GM21381 (cell line): Measurements from ENCODE around the gene ALPI.
"Not testable (repeated sequence)": the region's sequence is repeated elsewhere in the genome, so short reads cannot be mapped to it uniquely, and the experiment has no call there.

Source experiments
- ATAC-seq: cut with Tn5 transposase; IDR thresholded peaks from one replicate; pipeline ENCODE4 v1.9.1; 2021; ENCODE audit warnings: mild to moderate bottlenecking, moderate library complexity; ENCODE audit not compliant: unreplicated experiment

ALPI gene

DNA sequence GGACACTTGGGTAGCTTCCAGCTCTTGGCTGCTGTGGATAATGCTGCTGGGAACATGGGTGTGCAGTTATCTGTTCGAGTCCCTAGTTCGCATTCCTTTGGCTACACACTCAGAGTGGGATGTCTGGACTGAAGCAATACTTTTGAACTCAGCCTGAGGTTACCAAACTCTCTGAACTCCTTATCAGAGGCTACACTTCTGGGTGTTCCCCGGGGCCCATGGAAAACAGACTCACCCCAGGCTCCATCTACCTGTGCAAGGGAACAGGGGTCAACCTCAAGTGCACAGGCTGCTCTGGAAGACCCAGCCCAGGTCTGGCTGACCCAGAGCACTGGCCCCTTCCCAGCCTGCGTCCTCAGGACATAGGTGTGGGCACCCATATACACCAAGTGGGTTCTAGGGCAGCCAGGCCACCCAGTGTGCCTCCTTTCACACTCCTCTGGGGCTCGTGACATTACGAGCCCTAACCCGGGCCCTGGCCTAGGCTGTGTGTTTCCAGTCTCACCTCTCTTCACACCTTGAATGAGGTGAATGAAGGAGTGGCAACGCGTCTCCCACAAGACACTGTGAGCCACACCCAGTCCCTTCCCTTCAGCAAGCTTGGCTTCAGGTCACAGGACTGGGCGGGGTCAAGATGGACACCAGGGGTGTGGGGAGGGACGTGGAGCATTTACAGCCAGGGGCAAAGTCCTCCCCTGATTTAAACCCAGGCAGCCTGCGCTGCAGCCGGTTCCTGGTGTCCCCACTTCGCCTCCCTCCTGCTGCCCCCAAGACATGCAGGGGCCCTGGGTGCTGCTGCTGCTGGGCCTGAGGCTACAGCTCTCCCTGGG, at the start of gene ALPI:
Gene ALPI (plus strand): TSS at position 728 of the 830 bp plus-strand sequence. CDS start 47 bp downstream, at position 775.
- ATAC-seq = no peak

DNA sequence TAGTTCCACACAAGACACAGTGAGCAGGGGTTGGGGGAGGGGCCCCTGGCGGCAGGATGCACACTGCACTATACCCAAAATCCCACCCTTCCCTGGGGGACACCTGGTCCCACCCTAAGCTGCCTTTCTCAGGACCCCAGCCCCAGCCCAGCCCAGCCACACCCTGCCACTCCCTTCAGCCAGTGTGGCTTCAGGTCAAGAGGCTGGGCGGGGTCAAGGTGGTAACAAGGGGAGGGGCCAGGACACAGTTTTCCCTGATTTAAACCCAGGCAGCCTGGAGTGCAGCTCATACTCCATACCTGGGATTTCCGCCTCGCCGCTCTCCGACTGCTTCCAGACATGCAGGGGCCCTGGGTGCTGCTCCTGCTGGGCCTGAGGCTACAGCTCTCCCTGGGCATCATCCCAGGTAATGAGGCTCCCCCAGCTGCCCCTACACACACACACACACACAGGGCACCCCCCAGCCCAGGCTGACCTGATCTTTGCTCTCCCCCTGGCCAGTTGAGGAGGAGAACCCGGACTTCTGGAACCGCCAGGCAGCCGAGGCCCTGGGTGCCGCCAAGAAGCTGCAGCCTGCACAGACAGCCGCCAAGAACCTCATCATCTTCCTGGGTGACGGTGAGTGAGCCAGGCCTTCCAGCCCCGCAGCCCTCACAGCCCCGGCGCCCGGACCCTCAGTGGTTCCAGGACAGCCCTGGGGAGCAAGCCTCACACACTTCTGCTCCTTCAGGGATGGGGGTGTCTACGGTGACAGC, 49.2 kb upstream of the ALPI start, which contains the start of gene ALPG:
Gene ALPG (plus strand): TSS at position 289 of the 755 bp plus-strand sequence. CDS start 51 bp downstream, at position 340.
- no peak for ATAC-seq

DNA sequence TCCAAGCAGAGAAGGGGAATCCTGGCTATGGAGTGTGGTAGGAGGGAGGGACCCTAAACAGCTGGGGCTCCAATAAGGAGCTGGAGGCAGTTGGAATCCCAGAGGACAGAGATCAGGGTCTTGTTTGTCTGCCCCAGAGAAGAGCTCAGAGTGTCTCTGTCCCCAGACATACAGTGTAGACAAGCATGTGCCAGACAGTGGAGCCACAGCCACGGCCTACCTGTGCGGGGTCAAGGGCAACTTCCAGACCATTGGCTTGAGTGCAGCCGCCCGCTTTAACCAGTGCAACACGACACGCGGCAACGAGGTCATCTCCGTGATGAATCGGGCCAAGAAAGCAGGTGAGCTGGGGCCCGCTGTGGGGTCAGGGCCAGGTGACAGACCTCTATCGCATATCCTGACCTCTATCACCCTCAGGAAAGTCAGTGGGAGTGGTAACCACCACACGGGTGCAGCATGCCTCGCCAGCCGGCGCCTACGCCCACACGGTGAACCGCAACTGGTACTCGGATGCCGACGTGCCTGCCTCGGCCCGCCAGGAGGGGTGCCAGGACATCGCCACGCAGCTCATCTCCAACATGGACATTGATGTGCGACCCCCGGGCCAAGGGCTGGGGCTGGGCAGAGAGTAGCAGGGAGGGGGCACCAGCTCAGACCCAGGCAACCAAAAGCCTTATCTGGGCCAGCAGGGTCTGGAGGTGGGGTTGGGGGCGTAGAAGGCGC, 48.4 kb upstream of the ALPI start:
- not testable (repeated sequence) for ATAC-seq

DNA sequence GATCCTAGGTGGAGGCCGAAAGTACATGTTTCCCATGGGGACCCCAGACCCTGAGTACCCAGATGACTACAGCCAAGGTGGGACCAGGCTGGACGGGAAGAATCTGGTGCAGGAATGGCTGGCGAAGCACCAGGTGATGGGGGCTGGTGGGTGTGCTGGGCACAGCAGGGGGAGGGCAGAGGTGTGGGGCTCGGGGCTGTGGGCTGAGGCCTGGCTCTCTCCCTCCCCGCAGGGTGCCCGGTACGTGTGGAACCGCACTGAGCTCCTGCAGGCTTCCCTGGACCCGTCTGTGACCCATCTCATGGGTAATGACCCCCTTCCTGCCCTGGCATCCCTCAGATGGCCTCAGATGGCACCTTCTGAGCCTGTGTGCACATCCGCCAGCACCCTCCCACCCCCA, 47.7 kb upstream of the ALPI start:
- not testable (repeated sequence) for ATAC-seq

DNA sequence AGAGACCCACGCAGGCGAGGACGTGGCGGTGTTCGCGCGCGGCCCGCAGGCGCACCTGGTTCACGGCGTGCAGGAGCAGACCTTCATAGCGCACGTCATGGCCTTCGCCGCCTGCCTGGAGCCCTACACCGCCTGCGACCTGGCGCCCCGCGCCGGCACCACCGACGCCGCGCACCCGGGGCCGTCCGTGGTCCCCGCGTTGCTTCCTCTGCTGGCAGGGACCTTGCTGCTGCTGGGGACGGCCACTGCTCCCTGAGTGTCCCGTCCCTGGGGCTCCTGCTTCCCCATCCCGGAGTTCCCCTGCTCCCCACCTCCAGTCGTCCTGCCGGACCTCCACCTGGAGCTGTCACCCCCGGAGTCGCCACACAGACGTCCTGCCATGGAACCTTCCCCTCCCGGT, 46.3 kb upstream of the ALPI start:
- ATAC-seq = not testable (repeated sequence)

DNA sequence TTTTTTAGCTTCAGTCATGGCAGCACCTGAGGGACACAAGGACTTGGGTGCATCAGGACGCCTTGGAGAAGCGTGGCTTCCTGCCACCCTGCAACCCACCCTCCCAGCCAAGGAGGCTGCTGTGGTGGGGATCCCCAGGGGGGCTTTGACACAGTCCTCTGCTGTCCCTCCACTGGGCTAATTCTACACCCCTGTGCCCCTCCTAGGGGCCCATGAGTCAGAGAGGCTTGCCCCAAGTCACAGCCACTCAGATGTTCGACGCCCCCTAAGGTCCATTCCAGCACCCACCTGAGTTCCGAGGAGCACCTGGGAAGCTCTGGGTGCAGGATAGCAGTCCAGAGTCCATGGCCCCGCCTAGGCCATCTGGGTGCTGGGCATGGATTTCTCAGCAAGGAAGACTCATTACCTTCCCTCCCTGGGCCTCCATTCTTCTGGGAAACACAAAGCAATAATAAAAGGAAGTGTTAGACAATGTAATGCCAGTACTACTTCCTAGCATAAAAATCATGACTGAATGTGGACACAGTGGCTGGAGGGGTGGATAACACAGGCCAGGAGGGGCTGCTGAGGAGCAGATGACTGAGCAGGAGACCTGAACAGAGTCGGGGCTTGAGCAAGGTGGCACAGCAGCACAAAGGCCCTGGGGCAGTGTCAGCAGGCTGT, 45.6 kb upstream of the ALPI start:
- no peak for ATAC-seq

DNA sequence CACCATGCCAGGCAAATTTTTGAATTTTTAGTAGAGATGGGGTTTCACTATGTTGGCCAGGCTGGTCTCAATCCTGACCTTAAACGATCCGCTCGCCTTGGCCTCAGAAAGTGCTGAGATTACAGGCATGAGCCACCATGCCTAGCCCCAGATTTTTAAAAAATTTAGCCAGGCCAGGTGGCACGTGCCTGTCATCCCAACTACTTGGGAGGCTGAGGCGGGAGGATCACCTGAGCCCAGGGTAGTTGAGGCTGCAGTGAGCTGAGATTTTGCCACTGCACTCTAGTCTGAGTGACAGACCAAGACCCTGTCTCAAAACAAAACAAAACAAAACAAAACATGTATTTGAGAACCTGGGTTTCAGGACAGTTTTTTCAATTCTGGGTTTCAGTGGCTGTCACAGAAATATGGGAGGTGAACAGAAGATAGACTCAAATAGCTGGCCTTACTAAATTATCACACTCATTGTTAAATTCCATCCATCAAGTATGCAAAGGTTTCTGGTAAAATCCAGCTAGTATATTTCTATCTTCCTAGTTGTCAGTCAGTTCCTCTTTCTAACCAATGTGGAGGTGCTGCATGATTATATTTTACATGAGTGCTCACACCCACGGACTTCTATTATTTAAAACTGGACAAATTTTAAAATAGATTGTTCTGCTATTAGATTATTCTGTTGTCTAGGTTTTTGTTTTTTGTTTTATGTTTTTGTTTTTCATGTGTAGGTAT, 43.9 kb upstream of the ALPI start:
- ATAC-seq = no peak

DNA sequence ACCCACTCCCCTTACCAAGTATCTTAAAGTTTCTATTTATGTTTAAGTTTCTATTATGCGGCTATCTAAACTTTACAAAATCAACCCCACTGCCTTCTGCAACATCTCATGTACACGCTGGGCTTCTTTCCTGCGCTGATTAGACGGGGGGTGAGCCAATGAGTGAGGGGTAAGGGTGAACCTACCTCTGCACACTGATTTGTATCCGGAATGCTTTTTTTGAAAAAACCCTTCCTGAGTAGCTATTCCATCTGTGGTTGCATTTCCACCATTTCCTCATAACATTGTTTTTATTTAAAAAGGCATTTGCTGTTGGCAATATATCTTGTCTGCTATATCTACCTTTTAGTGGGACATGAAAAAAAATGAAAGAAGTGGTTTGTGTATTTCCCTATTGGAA, 43.0 kb upstream of the ALPI start:
- ATAC-seq = no peak

DNA sequence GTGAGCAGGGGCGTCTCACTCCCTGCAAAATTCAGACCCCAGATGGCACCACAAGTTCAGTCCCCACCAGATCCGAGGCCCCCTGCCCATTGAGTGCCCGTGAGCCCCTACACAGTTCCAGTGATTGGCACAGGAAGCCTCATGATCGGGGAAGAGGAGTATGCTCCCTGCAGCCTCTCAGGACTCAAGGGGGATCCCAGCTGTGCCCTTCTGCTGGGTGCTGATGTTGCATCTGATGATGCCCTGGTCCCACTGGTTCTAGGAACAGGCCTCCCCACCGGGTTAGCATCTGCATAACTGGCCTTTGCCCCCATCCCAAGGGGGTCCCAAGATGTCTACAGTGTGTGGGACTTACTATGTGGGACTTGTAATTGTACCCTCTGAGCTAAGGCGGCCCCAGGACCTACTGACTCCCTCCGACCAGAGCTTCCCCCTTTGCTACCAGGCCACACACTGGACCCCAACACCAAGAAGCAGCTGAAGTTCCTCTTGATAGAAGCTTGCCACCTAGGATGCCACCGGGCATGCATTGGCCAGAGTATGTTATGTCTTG, 40.7 kb upstream of the ALPI start:
- no peak for ATAC-seq

DNA sequence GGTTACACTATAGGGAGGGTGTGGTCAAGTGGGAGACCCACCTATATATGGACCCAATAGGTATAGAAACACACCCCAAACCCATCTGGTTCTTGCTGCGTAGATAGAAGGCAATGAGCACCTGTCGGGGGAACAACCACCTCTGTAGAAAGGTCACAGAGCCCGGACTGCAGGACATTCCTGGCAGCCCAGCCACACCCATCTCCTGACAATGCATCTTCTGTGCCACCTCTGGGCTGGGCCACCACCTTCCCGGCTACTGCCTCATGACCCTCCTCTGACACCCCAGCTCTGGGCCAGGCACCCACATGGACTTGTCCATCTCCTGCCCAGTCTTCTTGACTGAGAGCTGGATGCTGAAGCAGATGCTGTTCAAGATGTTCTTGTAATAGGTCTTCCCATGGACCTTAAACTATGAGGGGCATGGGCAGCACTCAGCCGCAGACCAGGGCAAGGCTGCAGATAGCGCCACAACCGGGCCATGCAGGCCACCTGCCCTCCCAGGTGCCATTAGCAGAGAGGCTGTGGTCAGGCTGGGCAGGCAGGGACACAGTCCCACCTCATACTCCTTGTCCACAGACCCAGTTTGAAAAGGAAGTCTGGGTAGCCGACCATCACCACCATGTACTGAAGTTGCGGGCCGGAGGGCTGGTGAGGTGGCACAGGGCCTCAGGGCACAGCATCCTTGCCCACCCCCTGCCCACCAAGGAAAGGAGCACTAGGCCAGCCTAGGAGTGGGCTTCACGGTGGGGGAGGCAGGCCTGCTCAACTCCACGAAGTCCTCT, 40.0 kb upstream of the ALPI start:
- no peak for ATAC-seq

DNA sequence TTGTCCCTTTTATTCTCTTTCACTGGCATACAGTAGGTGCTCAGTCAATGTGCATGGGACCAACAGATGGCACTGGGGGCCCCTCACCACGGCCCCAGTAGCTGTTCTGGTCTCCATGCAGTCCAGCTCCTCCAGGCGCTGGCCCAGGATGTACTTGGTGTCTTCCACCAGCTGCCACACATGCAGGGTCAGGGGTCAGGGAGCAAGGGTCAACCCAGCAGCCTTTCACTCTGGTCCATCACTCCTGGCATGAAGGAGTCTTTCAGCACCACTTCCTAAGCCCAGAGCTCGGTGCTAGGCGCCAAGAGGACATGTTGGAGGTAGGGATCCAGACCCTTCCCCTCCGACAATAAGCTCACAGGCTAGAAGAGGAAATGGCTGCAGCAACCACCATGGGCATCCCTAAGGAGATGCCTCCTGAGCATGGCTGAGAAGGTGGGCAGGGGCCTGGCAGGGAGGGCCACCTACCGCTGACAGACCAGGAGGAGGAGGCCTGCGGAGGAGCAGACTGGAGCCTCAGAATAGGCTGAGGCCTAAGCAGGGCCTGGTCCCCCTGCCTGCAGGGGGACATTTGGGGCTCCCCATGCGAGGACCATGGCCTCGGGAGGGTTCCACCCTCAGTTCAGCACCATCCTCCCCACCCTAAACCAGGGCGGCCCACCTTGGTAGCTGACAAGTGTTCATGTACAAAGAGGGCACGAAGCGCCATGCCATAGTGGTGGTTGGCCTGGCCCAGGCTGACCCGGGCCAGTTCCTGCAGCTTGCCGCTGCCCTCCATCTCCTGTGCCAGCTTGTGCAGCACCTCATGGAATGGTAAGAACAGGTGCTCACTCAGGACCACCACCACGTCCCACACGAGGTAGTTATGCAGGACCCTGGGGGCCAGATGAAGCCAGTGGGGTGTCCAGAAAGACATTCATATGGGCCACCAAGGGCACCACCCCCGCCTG, 39.2 kb upstream of the ALPI start:
- ATAC-seq = no peak

DNA sequence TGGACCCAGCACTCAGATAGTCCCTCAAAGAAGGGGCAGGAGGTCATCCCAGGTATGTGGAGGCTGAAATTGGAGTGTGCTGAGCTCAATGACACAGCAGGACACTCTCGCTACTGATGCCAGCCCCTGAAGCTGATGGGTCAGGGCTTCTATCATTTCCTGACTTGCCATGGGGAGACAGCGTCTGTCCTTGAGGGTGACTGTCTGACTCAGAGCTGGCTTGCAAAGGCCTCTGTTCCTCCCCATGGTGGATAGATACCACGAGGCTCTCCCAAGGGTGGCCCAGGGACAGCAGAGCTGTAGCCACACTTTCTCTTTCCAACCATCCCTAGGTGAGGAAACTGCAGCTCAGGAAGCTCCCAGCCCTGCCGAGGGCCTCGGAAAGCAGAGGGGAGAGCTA, 38.5 kb upstream of the ALPI start:
- no peak for ATAC-seq

DNA sequence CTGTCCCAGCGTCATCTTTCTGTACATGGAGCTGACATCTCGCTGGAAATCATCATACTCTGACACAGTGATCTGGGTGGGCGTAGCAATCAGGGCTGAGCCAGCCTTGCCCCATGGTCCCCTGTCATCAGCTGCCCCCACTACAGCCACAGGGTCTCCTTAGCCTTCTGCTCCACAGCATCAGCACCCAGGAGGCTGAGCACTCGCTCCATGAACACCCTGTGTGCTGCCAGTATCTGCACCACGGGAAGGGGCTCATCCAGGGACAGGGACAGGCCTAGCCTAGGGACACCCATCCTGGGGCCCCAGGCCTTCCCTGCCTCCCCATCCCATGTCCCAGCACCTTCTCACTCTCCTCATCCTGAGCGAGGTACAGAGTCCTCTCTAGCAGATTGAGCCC, 37.9 kb upstream of the ALPI start:
- no peak for ATAC-seq

DNA sequence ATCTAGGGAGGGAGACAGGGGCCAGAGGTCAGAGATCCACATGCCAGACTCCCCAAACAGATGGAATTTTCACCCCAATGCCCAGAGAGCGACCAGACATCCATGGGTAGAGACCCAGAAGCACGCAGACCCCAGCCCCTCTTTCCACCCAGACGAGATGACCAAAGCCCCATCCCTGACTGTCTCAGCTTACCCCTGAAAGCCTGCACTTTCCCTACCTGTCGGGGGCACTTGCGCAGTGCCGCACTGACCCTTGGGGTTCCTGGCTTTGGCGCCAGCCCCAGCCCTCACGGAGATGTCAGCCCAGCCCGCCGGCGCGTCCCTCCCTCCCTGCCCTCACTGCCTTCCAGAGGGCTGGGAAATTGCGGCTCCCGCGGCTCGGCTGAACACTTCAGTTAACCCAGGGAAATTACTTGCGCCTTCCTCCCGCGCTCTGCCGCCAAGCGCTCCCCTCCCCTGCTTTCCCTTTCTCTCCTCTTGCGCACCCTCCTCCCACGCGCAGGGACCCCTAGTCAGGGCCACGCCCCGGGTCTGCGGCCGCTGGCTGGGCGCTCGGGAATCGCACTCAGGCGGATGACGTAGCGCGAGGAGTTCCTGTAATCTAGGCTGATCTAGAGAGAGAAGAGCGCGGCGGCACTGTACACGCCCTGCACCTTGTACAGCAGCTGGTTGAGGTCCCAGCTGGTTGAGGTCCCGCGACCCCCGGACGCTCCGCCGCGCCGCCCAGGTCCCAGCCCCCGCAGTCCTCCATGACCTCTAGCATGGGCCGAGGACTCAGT, 37.3 kb upstream of the ALPI start:
- ATAC-seq = no peak

DNA sequence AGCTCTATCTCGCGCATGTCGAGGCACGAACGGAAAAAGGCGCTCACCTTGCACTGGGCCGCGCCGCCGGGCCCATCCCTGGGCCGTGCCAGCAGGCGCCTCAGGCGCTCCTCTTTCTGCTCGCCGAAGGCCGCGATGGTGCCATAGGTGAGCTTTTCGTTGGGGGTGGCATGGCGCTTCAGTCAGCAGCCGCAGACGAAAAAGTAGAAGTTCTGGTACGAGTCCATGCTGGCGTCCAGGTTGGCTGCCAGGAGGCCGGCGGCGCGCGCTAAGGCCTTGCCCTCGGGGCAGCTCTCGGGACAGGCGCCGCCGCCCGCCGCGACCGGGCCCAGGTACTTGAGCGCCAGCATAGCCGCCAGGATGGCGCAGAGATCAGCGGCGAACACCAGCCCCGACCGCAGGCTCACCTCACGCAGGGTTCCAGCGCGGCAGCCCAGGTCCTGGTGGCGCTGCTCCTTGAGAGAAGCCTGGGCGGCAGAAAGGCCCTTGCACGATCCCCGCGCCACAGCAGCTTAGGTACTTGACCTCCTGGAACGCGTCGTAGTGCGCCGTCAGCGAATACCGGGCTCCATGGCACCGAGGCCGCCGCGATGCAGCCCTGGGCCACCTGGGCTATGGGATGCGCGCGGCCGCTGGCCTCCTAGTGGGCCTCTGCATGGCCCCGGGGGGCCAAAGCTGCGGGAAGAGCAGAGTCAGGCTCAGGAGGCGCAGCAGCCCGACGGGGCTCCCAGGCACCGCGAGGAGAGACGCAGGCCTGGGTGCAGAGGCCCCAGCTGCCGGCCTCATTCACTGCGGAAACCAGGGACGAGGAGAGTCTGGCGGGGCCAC, 36.5 kb upstream of the ALPI start:
- ATAC-seq = no peak

DNA sequence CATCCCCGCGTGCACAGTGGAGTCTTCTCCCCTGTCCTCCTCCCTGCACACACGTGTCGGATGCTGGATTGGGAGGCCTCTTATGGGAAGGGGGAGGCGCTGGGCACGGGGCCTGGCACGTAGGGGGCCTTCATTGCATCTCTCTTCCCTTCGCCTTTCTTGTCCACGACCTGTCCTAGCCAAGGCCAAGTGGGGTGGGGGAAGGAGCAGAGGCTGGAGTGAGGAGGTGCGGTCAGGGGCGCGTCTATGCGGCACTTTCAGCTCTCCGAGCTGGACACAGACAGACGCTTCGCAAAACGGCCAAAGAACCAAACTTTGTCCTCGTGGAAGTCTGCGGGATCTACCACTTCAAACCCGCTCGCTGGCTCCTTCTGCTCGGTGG, 35.9 kb upstream of the ALPI start:
- no peak for ATAC-seq
